Spleen (tissue), 11 donors: ENCODE data around the gene TOPBP1. TPM values are rescaled to one million over a fixed set of nuclear protein-coding genes. Genes with fewer than 3 reads are reported as not detected.
"Not testable (repeated sequence)": the region's sequence is repeated elsewhere in the genome, so short reads cannot be mapped to it uniquely, and the experiment has no call there.

Experiments
- DNase-seq: peaks from one replicate; pipeline ENCODE4 v3.0.0-alpha.2; 2020
- H3K27ac ChIP-seq, 8 donors: fragments of 200-600 bp; sonication (generic) in 7 of 8; 1 replicate in 4 of 8; 2 replicates in 4 of 8; pipeline versions ENCODE4 v1.5.0 to v1.8.0; 2016 to 2021; ENCODE audit warnings: inconsistent platforms in 4 of 8, mild to moderate bottlenecking in 4 of 8, moderate library complexity in 1 of 8
- H3K27me3 ChIP-seq, 7 donors: fragments of 200-600 bp; sonication (generic) in 6 of 7; replicated peaks in 1 of 7; 1 replicate in 4 of 7; 2 replicates in 3 of 7; pipeline versions ENCODE4 v1.5.0 to v1.8.0; 2016 to 2021; ENCODE audit warnings: inconsistent platforms in 3 of 7, mild to moderate bottlenecking in 1 of 7
- H3K36me3 ChIP-seq, 6 donors: fragments of 200-600 bp; sonication (generic) in 5 of 6; 1 replicate in 4 of 6; 2 replicates in 2 of 6; pipeline versions ENCODE4 v1.5.0 to v1.8.0; 2016 to 2021; ENCODE audit warnings: inconsistent platforms in 2 of 6
- H3K4me1 ChIP-seq, 6 donors: fragments of 200-600 bp; sonication (generic) in 5 of 6; 1 replicate in 3 of 6; 2 replicates in 3 of 6; pipeline versions ENCODE4 v1.5.0 to v1.8.0; 2016 to 2021; ENCODE audit warnings: inconsistent platforms in 3 of 6
- H3K4me3 ChIP-seq, 8 donors: fragments of 200-600 bp; sonication (generic) in 7 of 8; 1 replicate in 4 of 8; 2 replicates in 4 of 8; pipeline versions ENCODE4 v1.5.0 to v1.8.0; 2016 to 2021; ENCODE audit warnings: inconsistent platforms in 4 of 8, mild to moderate bottlenecking in 4 of 8, moderate library complexity in 2 of 8
- H3K9me3 ChIP-seq, 8 donors: fragments of 200-600 bp; sonication (generic) in 7 of 8; 1 replicate in 4 of 8; 2 replicates in 4 of 8; pipeline versions ENCODE4 v1.5.0 to v1.8.0; 2016 to 2021; ENCODE audit warnings: inconsistent platforms in 4 of 8
- POLR2A ChIP-seq, 3 donors: fragments of 450-650 bp; IDR thresholded peaks; one replicate each; pipeline ENCODE4 v1.5.1; 2017; ENCODE audit warnings: antibody characterized with exemption in 3 of 3, mild to moderate bottlenecking in 1 of 3
- POLR2AphosphoS5 ChIP-seq, 3 donors: sonication (generic); formaldehyde crosslinking; IDR thresholded peaks; one replicate each; pipeline ENCODE4 v1.5.1; 2017; ENCODE audit warnings: antibody characterized with exemption in 3 of 3
- WGBS, 5 donors: extraction: QIAGEN DNeasy Blood & Tissue Kit in 3 of 5; methylation state at CpG; one replicate each; pipeline versions ENCODE4 v1.1.5 to v1.1.7; 2013 to 2018; 5-methylcytosine and 5-hydroxymethylcytosine counted together
- intact Hi-C: fragments of 100-400 bp; cut with DNase I; formaldehyde crosslinking; loops from one replicate; pipeline ENCODE4 v1.15.0; 2023; ENCODE audit warnings: low total_unique reads
- polyA plus RNA-seq, 3 donors: library from polyadenylated mRNA; stranded (reverse); fragments of 200-250 nt; gene quantifications; one replicate each; pipeline ENCODE4 v1.2.1, GENCODE V29; 2013
- small RNA-seq, 4 donors: library from RNA; depleted of rRNA; stranded (forward); fragments of <200 nt; gene quantifications; one replicate each; pipeline ENCODE3, GENCODE V24; 2016
- total RNA-seq, 7 donors: library from RNA; depleted of rRNA in 3 of 7; stranded (reverse); fragments of >200 nt in 3 of 7; fragmentation: NEBNext Ultra II Directional in 4 of 7; extraction: Animal tissue kit (Norgen Biotek cat#: 25700) in 4 of 7; gene quantifications; one replicate each; pipeline versions ENCODE4 v1.1.0 to v1.2.1, GENCODE V29; 2016 to 2021
- TF ChIP-seq, protein P1 (sequence below), 11 experiments: fragments of 200-600 bp in 7 of 11; fragments of 450-650 bp in 4 of 11; sonication (generic) in 4 of 11; IDR thresholded peaks in 8 of 11; conservative IDR thresholded peaks in 3 of 11; 1 replicate in 7 of 11; 2 replicates in 4 of 11; pipeline versions ENCODE4 v1.4.0 to v1.8.0; 2016 to 2021; ENCODE audit warnings: antibody characterized with exemption in 11 of 11, inconsistent platforms in 4 of 11, mild to moderate bottlenecking in 1 of 11
- donor health status: healthy with polysubstance abuse.
- donor health status: DM: no; HTN: no; CAD: no; lungs with moderate emphysema.
- donor health status: DM: no; HTN: no; CAD: no.
- donor health status: Bipolar disorder and iron deficiency.
- donor health status: healthy.
- donor health status: DM: no; HTN: no; CAD: no.
- donor health status: DM: yes; HTN: yes; CAD: no.

TOPBP1 gene
- total and polyA plus RNA-seq, 10 donors = 11.0 to 61.9 (median 30.7) TPM

DNA sequence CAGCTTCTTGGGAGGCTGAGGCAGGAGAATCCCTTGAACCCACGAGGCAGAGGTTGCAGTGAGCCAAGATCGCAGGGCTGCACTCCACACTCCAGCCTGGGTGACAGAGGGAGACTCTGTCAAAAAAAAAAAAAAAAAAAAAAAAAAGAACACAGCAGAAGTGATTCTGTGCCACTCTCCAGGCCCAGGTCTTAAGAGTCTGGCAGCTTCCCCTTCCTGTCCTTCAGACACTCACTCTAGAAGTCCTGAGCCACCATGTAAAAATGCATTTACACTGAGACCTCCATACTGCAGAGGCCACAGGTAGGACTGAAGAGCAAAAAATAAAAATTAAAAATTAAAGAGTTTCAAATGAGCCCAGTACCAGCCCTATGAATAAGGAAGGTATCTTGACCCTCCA lies 100.1 kb downstream of the TOPBP1 start:
- no peaks in the 10 kb centered on the region for H3K27me3 ChIP-seq
- H3K9me3 ChIP-seq = peaks cover 0 to 16% (median 11%) of the 10 kb centered on the region in 8 donors
- 71 to 88% (median 79%) methylated on average over 2 of the region's 2 CpGs for WGBS, 5 donors
- intact Hi-C loops = no loop called here
- no peak overlapping the region for H3K27ac ChIP-seq
- peaks cover 0 to 9% (median 0%) of the 10 kb centered on the region in 6 donors for H3K4me1 ChIP-seq
- no peaks in the 10 kb centered on the region for H3K36me3 ChIP-seq
- no peak for DNase-seq
- no peak overlapping the region for H3K4me3 ChIP-seq
- no peak for TF ChIP-seq POLR2A (IDR thresholded peaks at IDR 0.05)
- no peak for TF ChIP-seq POLR2AphosphoS5 (IDR thresholded peaks at IDR 0.05)
- TF ChIP-seq, protein P1, sequence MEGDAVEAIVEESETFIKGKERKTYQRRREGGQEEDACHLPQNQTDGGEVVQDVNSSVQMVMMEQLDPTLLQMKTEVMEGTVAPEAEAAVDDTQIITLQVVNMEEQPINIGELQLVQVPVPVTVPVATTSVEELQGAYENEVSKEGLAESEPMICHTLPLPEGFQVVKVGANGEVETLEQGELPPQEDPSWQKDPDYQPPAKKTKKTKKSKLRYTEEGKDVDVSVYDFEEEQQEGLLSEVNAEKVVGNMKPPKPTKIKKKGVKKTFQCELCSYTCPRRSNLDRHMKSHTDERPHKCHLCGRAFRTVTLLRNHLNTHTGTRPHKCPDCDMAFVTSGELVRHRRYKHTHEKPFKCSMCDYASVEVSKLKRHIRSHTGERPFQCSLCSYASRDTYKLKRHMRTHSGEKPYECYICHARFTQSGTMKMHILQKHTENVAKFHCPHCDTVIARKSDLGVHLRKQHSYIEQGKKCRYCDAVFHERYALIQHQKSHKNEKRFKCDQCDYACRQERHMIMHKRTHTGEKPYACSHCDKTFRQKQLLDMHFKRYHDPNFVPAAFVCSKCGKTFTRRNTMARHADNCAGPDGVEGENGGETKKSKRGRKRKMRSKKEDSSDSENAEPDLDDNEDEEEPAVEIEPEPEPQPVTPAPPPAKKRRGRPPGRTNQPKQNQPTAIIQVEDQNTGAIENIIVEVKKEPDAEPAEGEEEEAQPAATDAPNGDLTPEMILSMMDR (IDR thresholded peaks at IDR 0.05 in 8 of 11, conservative IDR thresholded peaks at IDR 0.05 in 3 of 11) = no peak

DNA sequence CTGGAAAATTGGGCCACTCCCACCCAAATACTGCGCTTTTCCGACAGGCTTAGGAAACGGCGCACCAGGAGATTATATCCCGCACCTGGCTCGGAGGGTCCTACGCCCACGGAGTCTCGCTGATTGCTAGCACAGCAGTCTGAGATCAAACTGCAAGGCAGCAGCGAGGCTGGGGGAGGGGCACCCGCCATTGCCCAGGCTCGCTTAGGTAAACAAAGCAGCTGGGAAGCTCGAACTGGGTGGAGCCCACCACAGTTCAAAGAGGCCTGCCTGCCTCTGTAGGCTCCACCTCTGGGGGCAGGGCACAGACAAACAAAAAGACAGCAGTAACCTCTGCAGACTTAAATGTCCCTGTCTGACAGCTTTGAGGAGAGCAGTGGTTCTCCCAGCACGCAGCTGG lies 110.2 kb downstream of the TOPBP1 start:
- H3K36me3 ChIP-seq, H3K9me3 ChIP-seq, H3K27ac ChIP-seq, intact Hi-C loops, H3K27me3 ChIP-seq, DNase-seq, H3K4me3 ChIP-seq: not testable (repeated sequence)
- 87 to 100% (median 98%) methylated on average over 4 to 13 of the region's 14 CpGs for WGBS, 5 donors
- H3K4me1 ChIP-seq = peaks cover 0 to 21% (median 6%) of the 10 kb centered on the region in 6 donors

Small RNA genes within 50 kb of the gene (small RNA-seq; reads per million reads assigned to genes)
- gene RF00438 (0 reads per million in 4 donors), gene RNA5SP140 (0 reads per million in 4 donors), gene RNU6-678P (0 reads per million in 4 donors)

Other genes with a start within 250 kb of the TOPBP1 start
- gene CDV3, start 88.3 kb downstream of the TOPBP1 start, total RNA-seq = 100 to 1,000 TPM; 190 to 253 (median 218) TPM
- gene CDV3, start 88.3 kb downstream of the TOPBP1 start, polyA plus RNA-seq = 100 to 1,000 TPM in 1 of 3 donors, 10 to 100 TPM in 2; 68.1 to 125 (median 91.2) TPM
- 1 to 10 TPM; 1.7 to 9.8 (median 3.4) TPM for gene TF, start 84.5 kb upstream of the TOPBP1 start, total RNA-seq
- gene TF, start 84.5 kb upstream of the TOPBP1 start, polyA plus RNA-seq = 10 to 100 TPM in 2 of 3 donors, 1 to 10 TPM in 1; 2.3 to 81.8 (median 15.5) TPM
- gene SRPRB, start 143.9 kb upstream of the TOPBP1 start, total RNA-seq = 10 to 100 TPM; 22.3 to 38.5 (median 28.1) TPM
- 10 to 100 TPM; 11.5 to 18.7 (median 17.8) TPM for gene SRPRB, start 143.9 kb upstream of the TOPBP1 start, polyA plus RNA-seq
- gene RAB6B, start 233.9 kb upstream of the TOPBP1 start, total RNA-seq = 10 to 100 TPM in 2 of 7 donors, 1 to 10 TPM in 5; 6.1 to 20.4 (median 9.7) TPM
- 1 to 10 TPM; 1.3 to 8.3 (median 6.7) TPM for gene RAB6B, start 233.9 kb upstream of the TOPBP1 start, polyA plus RNA-seq